GM18520 (cell line): ENCODE results near the gene RPL32.
A peak's percentile ranks its signal among the peaks of the same experiment; 100 is the strongest.
"Not testable (repeated sequence)": the region's sequence is repeated elsewhere in the genome, so short reads cannot be mapped to it uniquely, and the experiment has no call there.

Experiments
- ATAC-seq: cut with Tn5 transposase; IDR thresholded peaks from one replicate; pipeline ENCODE4 v1.9.1; 2021; ENCODE audit not compliant: unreplicated experiment

The RPL32 gene

GRCh38 chr3:12841149-12841969 lies at the start of gene RPL32:
Gene RPL32, minus strand, starts transcription at chr3:12841565. Its CDS starts 1,328 bp downstream, at chr3:12840237.
- peak; percentile 74 for ATAC-seq

- ATAC-seq = no peak
Measured at GRCh38 chr3:12890610-12891390, 49.4 kb upstream of the RPL32 start.

GRCh38 chr3:12886736-12887135 lies 45.4 kb upstream of the RPL32 start:
- no peak for ATAC-seq

GRCh38 chr3:12886106-12886679 lies 44.8 kb upstream of the RPL32 start:
- ATAC-seq = no peak

GRCh38 chr3:12885583-12885930 lies 44.2 kb upstream of the RPL32 start:
- ATAC-seq = no peak

- no peak for ATAC-seq
Measured at GRCh38 chr3:12884790-12885582, 43.6 kb upstream of the RPL32 start.

GRCh38 chr3:12884186-12884680 lies 42.9 kb upstream of the RPL32 start:
- no peak for ATAC-seq

GRCh38 chr3:12882336-12883310 lies 41.3 kb upstream of the RPL32 start:
- ATAC-seq = no peak

GRCh38 chr3:12881858-12882257 lies 40.5 kb upstream of the RPL32 start:
- not testable (repeated sequence) for ATAC-seq

- ATAC-seq = no peak
Measured at GRCh38 chr3:12879191-12879815, 37.9 kb upstream of the RPL32 start.

- ATAC-seq = not testable (repeated sequence)
Measured at GRCh38 chr3:12878758-12879157, 37.4 kb upstream of the RPL32 start.

- ATAC-seq = no peak
Measured at GRCh38 chr3:12878141-12878574, 36.8 kb upstream of the RPL32 start.

GRCh38 chr3:12877040-12877439 lies 35.7 kb upstream of the RPL32 start:
- no peak for ATAC-seq

- ATAC-seq = no peak
Measured at GRCh38 chr3:12875857-12876836, 34.8 kb upstream of the RPL32 start.

GRCh38 chr3:12871404-12871983 lies 30.1 kb upstream of the RPL32 start:
- no peak for ATAC-seq

- no peak for ATAC-seq
Measured at GRCh38 chr3:12870942-12871341, 29.6 kb upstream of the RPL32 start.

- no peak for ATAC-seq
Measured at GRCh38 chr3:12869035-12869621, 27.8 kb upstream of the RPL32 start.
